GM21447 (cell line): ENCODE results near the gene GYG2.
"Not testable (repeated sequence)": the region's sequence is repeated elsewhere in the genome, so short reads cannot be mapped to it uniquely, and the experiment has no call there.

Experiments
- ATAC-seq: cut with Tn5 transposase; IDR thresholded peaks from one replicate; pipeline ENCODE4 v1.9.1; 2021; ENCODE audit not compliant: unreplicated experiment

Gene GYG2

GRCh38 chrX:2828344-2828958, at the start of gene GYG2:
GYG2 (plus strand) TSS chrX:2828930; CDS start chrX:2830189, 1,259 bp downstream.
- ATAC-seq, result no peak

GRCh38 chrX:2780472-2781225, 48.1 kb upstream of the GYG2 start:
- peak; percentile 67 for ATAC-seq

- ATAC-seq, result no peak
Observed at GRCh38 chrX:2781226-2781571, 47.5 kb upstream of the GYG2 start.

GRCh38 chrX:2781698-2782097, 47.0 kb upstream of the GYG2 start:
- ATAC-seq, result no peak

- no peak for ATAC-seq
Observed at GRCh38 chrX:2782171-2782570, 46.6 kb upstream of the GYG2 start.

GRCh38 chrX:2782778-2783177, 46.0 kb upstream of the GYG2 start:
- ATAC-seq, result no peak

- ATAC-seq, result no peak
Observed at GRCh38 chrX:2784026-2784425, 44.7 kb upstream of the GYG2 start.

GRCh38 chrX:2785538-2785937, 43.2 kb upstream of the GYG2 start:
- no peak for ATAC-seq

- ATAC-seq, result no peak
Observed at GRCh38 chrX:2788980-2789379, 39.8 kb upstream of the GYG2 start.

GRCh38 chrX:2789569-2789968, 39.2 kb upstream of the GYG2 start:
- no peak for ATAC-seq

- ATAC-seq, result no peak
Observed at GRCh38 chrX:2793752-2794151, 35.0 kb upstream of the GYG2 start.

GRCh38 chrX:2794336-2794735, 34.4 kb upstream of the GYG2 start:
- no peak for ATAC-seq

- not testable (repeated sequence) for ATAC-seq
Observed at GRCh38 chrX:2796808-2797207, 31.9 kb upstream of the GYG2 start.

- no peak for ATAC-seq
Observed at GRCh38 chrX:2799369-2799768, 29.4 kb upstream of the GYG2 start.

GRCh38 chrX:2799980-2800379, 28.8 kb upstream of the GYG2 start:
- ATAC-seq, result not testable (repeated sequence)

GRCh38 chrX:2801223-2801622, 27.5 kb upstream of the GYG2 start:
- no peak for ATAC-seq

- ATAC-seq, result not testable (repeated sequence)
Observed at GRCh38 chrX:2802376-2803090, 26.2 kb upstream of the GYG2 start.

- not testable (repeated sequence) for ATAC-seq
Observed at GRCh38 chrX:2803486-2803885, 25.2 kb upstream of the GYG2 start.

- not testable (repeated sequence) for ATAC-seq
Observed at GRCh38 chrX:2804106-2804843, 24.5 kb upstream of the GYG2 start.

- ATAC-seq, result not testable (repeated sequence)
Observed at GRCh38 chrX:2804858-2805257, 23.9 kb upstream of the GYG2 start.

GRCh38 chrX:2811271-2811670, 17.5 kb upstream of the GYG2 start:
- ATAC-seq, result no peak
